CD4-positive, alpha-beta T cell treated with Interferon alpha-2 for 1 hour (primary cell): ENCODE data around the gene GOSR1.
A peak's percentile ranks its signal among the peaks of the same experiment; 100 is the strongest.
"Not testable (repeated sequence)": the region's sequence is repeated elsewhere in the genome, so short reads cannot be mapped to it uniquely, and the experiment has no call there.

ENCODE experiments used
- DNase-seq, 2 donors: peaks; one replicate each; pipeline ENCODE4 v3.0.0-alpha.2; 2020 to 2022

GOSR1 gene

DNA sequence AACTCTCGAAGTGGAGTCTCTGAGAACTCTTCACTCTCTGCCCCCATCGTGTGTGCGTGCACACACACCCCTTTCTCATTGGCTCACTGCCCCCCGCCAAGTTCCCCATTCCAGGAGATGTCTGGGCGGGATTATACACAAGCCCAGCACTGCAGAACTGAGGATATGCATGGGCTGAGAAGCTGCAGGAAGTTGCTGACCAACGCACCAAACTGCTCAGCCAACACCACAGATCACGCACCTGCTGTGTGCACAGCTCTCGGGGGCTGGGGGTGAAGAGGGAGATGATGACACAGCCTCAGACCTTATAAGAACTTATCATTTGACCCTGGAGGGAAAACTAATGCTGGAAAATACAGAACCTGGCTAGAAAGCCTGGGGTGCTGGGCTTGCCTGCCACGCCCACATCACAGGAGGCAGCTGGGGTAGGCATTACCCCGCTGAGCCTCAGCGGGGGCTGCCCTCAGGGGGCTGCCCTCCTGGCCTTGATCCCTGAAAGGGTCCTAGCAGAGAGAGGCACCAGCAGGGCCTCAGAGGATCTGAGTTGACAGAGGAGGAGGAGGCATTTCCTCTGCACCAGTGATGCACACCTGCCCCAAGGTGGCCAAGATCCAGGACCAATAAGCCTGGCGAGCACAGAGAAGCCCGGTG lies 87.3 kb downstream of the GOSR1 start:
- not testable (repeated sequence) for DNase-seq

DNA sequence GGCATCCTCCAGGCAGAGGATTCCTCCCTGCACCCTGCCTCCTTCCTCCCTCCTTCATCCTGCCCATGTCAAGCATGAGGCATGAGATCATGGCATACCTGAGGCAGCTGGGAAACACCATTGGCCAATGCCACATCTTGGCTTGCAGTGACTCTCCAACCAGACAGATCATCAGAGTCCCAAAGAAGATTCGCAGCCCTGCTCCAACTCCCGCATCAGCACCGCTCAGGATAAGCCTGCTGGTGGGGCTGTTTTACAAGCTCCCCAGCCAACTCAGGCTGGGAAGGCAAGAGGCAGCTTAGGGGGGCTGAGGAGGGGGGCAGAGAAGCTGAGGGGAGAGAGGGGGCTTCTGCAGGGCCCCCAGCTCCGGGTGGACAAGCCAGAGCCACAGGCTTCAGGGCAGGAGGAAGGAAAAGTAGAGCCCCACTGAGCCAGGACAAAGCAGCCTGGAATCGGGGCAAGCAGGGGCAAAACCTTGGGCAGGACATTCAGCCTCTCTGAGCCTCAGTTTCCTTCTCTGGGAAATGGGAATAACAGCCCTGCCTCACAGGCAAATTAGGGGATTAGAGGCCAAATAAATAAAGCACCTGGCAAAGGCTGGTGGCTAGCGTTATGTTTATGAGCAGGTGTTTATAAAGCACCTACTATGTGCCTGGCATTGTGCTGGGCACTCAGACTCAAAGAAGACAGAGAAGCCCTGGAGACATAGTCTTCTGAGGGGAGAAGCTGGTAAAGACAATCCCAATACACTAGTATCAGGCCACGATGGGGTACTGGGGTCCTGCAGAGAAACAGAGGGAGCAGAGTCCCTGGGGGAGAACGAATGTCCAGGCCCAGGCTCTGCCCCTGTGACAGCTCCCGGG lies 88.1 kb downstream of the GOSR1 start:
- DNase-seq: no peak

DNA sequence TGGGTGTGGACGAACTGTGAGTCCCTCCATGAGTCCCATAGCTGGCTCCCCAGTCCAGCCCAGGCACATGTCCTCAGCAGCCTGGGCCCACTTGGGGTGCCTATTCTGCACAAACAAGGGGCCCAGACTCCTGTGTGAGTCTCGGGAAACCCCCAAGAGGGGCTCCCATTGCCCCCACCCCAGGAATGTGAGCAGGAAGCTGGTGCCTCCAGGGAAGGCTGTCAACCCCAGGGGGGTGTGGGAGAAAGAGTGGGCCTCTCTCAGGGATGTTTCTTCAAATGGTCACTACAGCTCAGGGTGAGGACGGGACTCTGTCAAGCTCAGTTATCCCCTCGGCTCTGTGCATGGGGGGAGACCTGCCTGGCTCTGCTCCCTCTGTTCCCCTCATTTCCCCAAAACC lies 88.9 kb downstream of the GOSR1 start:
- DNase-seq: not testable (repeated sequence)

GRCh38 chr17:30566516-30567225 lies 89.5 kb downstream of the GOSR1 start:
- not testable (repeated sequence) for DNase-seq

DNA sequence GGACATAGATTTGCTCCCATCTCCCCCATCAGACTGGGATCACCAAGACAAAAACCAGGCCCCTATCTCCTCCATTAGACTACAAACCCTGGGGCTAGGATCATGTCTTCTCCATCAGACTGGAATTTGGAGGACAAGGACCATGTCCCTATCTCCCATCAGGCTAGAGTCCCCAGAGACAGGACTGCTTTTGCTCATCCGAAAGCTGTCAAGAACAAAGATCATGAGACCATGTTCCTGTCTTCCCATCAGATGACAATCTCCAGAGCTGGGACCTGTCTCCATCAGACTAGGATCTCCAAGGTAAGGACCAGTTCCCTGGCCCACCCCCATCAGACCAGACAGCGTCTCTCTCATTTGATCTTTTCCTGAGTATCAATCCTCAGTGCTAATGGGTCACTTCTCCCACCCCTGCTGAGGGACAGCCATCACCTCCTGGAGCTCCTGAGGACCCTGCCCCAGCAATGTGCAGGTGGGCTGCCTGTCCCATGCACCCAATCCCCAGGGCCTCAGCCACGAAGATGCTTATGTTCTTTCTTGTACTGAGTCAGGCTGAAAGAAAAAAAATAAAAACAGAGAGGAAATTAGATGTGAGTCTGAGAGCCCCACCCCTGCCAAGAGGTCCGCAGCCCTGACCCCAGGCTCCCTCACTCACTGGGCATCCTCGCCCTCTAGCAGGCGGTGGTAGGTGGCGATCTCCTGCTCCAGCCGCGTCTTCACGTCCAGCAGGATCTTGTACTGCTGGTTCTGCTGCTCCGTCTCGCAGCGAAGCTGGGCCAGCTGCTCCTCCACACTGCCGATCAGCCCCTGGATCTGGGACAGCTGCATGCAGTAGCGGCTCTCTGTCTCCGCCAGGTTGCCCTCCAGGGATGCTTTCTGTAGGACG lies 90.3 kb downstream of the GOSR1 start:
- no peak for DNase-seq

DNA sequence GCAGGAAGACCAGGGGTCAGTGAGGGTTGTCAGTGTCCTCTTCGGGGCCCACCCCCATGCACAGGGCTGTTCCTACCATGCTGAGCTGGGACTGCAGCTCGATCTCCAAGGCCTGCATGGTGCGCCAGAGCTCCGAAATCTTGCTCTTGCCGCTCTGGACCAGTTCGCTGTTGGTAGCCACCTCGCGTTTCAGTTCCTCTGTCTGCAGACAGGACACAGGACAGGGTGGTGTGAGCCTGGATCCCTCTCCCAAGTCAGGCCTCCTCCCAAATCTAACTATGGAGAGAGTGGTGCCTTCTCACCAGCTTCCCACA lies 90.9 kb downstream of the GOSR1 start:
- DNase-seq: no peak

DNA sequence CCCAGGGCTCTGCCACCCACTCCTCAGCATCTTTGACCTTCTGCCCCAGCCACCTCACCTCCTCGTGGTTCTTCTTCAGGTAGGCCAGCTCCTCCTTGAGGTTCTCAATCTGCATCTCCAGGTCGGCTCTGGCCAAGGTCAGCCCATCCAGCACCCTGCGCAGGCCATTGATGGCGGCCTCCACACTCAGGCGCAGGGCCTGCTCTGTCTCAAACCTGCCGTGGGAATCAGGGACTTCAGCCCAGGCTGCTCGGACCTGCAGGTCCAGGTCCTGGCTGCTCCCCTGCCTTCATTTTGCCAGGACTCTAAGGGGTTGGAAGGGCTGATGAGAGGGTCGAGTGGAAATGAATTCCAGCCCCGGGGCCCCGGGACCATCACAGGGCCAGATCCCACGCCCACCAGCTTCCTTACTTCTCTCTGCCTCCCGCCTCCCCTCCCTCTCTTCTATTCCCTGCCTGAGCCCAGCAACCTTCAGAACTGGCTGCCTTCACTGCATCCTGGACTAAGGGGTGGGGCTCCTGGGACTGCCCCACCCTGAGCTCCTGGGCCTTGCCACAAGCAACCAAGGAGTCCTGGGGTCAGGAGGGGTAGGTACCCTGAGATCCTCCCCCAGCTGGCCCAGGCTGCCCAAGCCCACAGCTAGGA lies 92.4 kb downstream of the GOSR1 start:
- not testable (repeated sequence) for DNase-seq

- DNase-seq: no peak
Measured at GRCh38 chr17:30570191-30570590, 93.0 kb downstream of the GOSR1 start.

DNA sequence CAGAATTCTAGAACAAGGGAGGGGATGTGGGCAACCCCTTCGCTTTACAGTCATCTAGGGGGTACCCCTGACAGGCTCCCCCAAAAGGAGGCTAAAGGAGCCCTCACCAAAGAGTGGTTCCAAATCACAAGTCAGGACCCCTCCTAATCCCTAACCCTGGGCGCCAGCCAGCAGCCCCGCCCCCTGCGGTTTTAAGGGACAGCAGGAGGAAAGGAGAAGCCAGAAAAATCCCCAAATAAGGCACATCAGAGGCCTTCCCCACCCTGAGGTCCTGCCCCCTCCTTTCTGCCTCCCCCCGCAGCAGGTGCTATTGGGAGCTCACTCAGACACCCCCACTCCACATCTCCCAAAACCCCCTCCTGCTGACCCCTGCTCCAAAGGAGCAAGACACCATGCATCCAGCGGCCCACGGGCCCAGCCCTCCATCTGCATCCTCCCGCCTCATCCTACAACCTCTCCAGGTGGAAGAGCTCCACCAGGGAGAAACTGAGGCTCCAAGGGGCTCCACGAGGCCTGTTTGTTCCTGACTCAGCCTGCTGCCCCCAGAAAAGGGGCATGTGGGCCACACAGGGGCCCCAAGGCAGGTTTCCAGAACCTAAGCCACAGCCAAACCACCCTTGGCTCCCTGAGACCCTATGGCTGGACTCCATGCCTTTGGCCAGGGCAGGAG lies 93.5 kb downstream of the GOSR1 start:
- DNase-seq: no peak

GRCh38 chr17:30571404-30571803 lies 94.2 kb downstream of the GOSR1 start:
- not testable (repeated sequence) for DNase-seq

- DNase-seq: no peak
Measured at GRCh38 chr17:30571921-30572320, 94.7 kb downstream of the GOSR1 start.

DNA sequence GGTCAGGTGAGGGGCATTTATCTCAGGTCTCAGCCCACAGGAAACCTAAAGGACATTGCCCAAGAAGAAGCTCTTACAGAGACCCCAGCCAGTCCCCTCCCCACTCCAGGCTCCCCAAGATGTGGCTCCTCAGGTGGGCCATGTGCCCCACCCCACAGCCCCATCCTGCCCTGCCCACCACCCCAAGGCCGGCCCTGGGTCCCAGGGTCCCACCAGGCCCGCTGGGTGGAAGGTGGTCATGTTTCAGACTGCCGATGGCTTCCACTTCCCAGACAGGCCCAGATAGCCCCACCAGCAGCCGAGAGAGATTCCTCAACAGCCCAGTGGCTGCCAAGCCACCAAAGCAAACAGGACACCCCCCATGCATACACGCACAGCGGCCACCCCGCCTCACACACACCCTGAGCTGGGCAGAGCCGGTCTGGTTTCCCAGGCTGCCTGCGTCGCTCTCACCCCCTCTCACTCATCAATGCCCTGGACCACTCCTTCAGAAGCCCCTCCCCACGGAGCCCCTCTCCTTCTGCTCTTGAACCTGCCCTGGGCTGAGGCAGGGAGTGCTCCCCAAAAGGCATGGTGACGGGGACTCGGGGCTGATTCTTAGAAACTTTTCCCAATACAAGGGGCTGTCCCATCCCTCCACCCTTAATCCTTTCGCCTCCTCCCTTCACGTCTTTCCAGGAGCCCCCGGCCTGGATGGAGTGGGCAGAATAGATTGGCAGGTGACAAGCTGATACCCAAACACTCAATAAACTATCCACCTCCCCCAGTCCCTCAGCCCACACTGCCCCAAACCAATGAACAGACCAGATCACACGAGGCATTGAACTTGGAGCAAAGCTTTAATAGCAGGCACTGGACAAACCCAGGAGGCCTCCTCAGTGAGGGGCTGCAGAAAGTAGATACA lies 95.7 kb downstream of the GOSR1 start:
- not testable (repeated sequence) for DNase-seq

GRCh38 chr17:30573603-30574175 lies 96.5 kb downstream of the GOSR1 start:
- no peak for DNase-seq

- not testable (repeated sequence) for DNase-seq
Measured at GRCh38 chr17:30574309-30574708, 97.1 kb downstream of the GOSR1 start.

DNA sequence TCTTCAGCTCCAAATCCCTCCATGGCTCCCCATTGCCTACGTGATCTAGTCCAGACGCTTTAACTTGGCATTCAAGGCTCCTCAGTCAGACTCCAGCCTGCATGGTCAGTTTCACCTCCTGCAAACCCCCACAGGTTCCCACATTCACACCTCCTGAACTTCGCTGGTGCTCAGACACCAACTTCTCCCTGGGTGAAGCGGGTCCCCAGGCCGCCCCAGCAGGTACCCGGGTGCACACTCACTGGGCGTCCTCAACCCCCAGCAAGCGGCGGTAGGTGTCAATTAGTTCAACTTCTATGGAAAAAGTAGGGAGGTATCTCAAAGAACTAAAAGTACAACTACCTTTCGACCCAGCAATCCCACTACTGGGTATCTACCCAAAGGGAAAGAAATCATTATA lies 97.6 kb downstream of the GOSR1 start:
- DNase-seq: not testable (repeated sequence)

DNA sequence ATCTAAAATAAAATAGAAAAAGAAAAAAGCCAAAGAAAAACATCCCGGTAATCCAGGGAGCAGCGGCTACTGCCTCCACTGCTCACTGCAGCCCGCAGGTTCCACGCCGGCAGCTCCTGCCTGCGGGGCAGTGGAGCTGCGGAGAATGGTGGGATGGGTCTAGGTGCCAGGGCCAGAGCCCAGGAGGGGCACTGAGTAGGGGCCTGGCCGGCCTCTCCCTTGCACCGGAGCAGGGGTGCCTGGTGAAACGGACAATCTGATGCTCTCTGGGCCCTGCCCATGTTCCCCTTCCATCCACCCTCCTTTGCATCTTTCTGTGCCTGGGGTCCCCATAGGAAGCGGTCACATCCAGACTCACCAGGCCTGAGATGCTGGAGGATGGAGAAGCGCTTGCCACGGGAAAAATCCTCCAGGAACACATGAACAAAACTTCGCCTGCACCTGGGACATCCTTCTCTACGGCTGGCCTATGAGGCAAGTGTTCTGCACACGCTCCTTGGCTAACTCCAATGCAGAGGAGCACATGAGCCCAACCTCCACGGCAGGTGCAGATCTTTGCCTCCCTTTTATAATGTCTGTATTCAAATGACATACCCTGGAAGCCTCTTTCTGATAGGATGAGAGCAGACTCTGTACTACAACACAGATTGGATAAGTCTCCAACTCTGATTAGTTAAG lies 98.6 kb downstream of the GOSR1 start:
- DNase-seq: not testable (repeated sequence)

- peak in 1 of 2 donors; percentile 10 for DNase-seq
Measured at GRCh38 chr17:30576326-30576861, 99.2 kb downstream of the GOSR1 start.
